HG02678 (cell line): ENCODE data around the gene ADAD2.

Experiments used
- ATAC-seq: cut with Tn5 transposase; IDR thresholded peaks from one replicate; pipeline ENCODE4 v1.9.1; 2021; ENCODE audit warnings: mild to moderate bottlenecking, moderate library complexity; ENCODE audit not compliant: unreplicated experiment

The ADAD2 gene

GRCh38 chr16:84220851-84221250, 29.9 kb downstream of the ADAD2 start:
- ATAC-seq, result no peak

- ATAC-seq, result no peak
These were observed 32.5 kb downstream of the ADAD2 start for GRCh38 chr16:84223456-84223855.

GRCh38 chr16:84224554-84224953, 33.6 kb downstream of the ADAD2 start:
- no peak for ATAC-seq

- no peak for ATAC-seq
These were observed 34.2 kb downstream of the ADAD2 start for GRCh38 chr16:84225126-84225525.

- ATAC-seq, result no peak
These were observed 34.6 kb downstream of the ADAD2 start for GRCh38 chr16:84225571-84225970.

- ATAC-seq, result no peak
These were observed 35.1 kb downstream of the ADAD2 start for GRCh38 chr16:84226026-84226425.

- ATAC-seq, result no peak
These were observed 36.6 kb downstream of the ADAD2 start for GRCh38 chr16:84227548-84227947.

- ATAC-seq, result no peak
These were observed 37.4 kb downstream of the ADAD2 start for GRCh38 chr16:84228256-84228838.

GRCh38 chr16:84229471-84229870, 38.5 kb downstream of the ADAD2 start:
- ATAC-seq, result no peak

GRCh38 chr16:84232060-84232459, 41.1 kb downstream of the ADAD2 start:
- ATAC-seq, result no peak

- no peak for ATAC-seq
These were observed 42.0 kb downstream of the ADAD2 start for GRCh38 chr16:84232969-84233368.

- no peak for ATAC-seq
These were observed 42.8 kb downstream of the ADAD2 start for GRCh38 chr16:84233748-84234147.

GRCh38 chr16:84234321-84235241, 43.6 kb downstream of the ADAD2 start:
- no peak for ATAC-seq

GRCh38 chr16:84236671-84237070, 45.7 kb downstream of the ADAD2 start:
- ATAC-seq, result no peak

GRCh38 chr16:84237994-84238750, 47.2 kb downstream of the ADAD2 start:
- ATAC-seq, result no peak

GRCh38 chr16:84239141-84239769, 48.3 kb downstream of the ADAD2 start:
- no peak for ATAC-seq

- ATAC-seq, result no peak
These were observed 49.0 kb downstream of the ADAD2 start, which contains the start of gene KCNG4 for GRCh38 chr16:84239909-84240308. Gene KCNG4, minus strand, starts transcription at chr16:84240012. Its CDS starts 2,527 bp downstream, at chr16:84237485.

- no peak for ATAC-seq
These were observed 49.5 kb downstream of the ADAD2 start for GRCh38 chr16:84240455-84240854.

GRCh38 chr16:84241778-84242177, 50.8 kb downstream of the ADAD2 start:
- no peak for ATAC-seq

GRCh38 chr16:84242839-84243238, 51.9 kb downstream of the ADAD2 start:
- no peak for ATAC-seq

- no peak for ATAC-seq
These were observed 52.8 kb downstream of the ADAD2 start for GRCh38 chr16:84243732-84244131.
